NCI-H446 treated with DMSO at 0.1 percent for 48 hours (cell line): ENCODE data around the gene PANX3.
A peak's percentile ranks its signal among the peaks of the same experiment; 100 is the strongest.
"Not testable (repeated sequence)": the region's sequence is repeated elsewhere in the genome, so short reads cannot be mapped to it uniquely, and the experiment has no call there.

Experiments
- DNase-seq: peaks from one replicate; lab custom pipeline; 2025; lab: John Stamatoyannopoulos, UW

Gene PANX3

GRCh38 chr11:124611064-124611463 lies at the start of gene PANX3:
Gene PANX3 (plus strand): TSS chr11:124611428. CDS start chr11:124611557, 129 bp downstream.
- peak; percentile 85 for DNase-seq

GRCh38 chr11:124569697-124570096 lies 41.5 kb upstream of the PANX3 start, which contains the start of gene OR8A1:
Gene OR8A1 (plus strand): TSS chr11:124569997. CDS start chr11:124570120, 123 bp downstream.
- DNase-seq: no peak

- no peak for DNase-seq
These were observed 41.1 kb upstream of the PANX3 start for GRCh38 chr11:124570160-124570559.

- no peak for DNase-seq
These were observed 33.4 kb upstream of the PANX3 start for GRCh38 chr11:124577716-124578427.

- DNase-seq: no peak
These were observed 32.5 kb upstream of the PANX3 start for GRCh38 chr11:124578761-124579160.

- DNase-seq: no peak
These were observed 29.4 kb upstream of the PANX3 start for GRCh38 chr11:124581817-124582216.

GRCh38 chr11:124582565-124582964 lies 28.7 kb upstream of the PANX3 start:
- DNase-seq: no peak

- no peak for DNase-seq
These were observed 27.4 kb upstream of the PANX3 start for GRCh38 chr11:124583781-124584180.

- DNase-seq: no peak
These were observed 26.4 kb upstream of the PANX3 start for GRCh38 chr11:124584681-124585372.

GRCh38 chr11:124586238-124586860 lies 24.9 kb upstream of the PANX3 start:
- peak; percentile 40 for DNase-seq

- DNase-seq: no peak
These were observed 19.8 kb upstream of the PANX3 start for GRCh38 chr11:124591430-124591829.

- DNase-seq: no peak
These were observed 18.6 kb upstream of the PANX3 start for GRCh38 chr11:124592627-124593026.

GRCh38 chr11:124595302-124595701 lies 15.9 kb upstream of the PANX3 start:
- DNase-seq: no peak

GRCh38 chr11:124597626-124598025 lies 13.6 kb upstream of the PANX3 start:
- no peak for DNase-seq

GRCh38 chr11:124600621-124601320 lies 10.5 kb upstream of the PANX3 start:
- no peak for DNase-seq

GRCh38 chr11:124602193-124602592 lies 9.0 kb upstream of the PANX3 start:
- DNase-seq: peak; percentile 49

GRCh38 chr11:124602723-124603122 lies 8.5 kb upstream of the PANX3 start:
- not testable (repeated sequence) for DNase-seq

GRCh38 chr11:124605719-124606118 lies 5.5 kb upstream of the PANX3 start:
- no peak for DNase-seq

GRCh38 chr11:124608147-124608546 lies 3.1 kb upstream of the PANX3 start:
- DNase-seq: peak; percentile 44

GRCh38 chr11:124610295-124610694 lies 933 bp upstream of the PANX3 start:
- DNase-seq: no peak

GRCh38 chr11:124612045-124612444 lies 817 bp downstream of the PANX3 start:
- DNase-seq: peak; percentile 37

GRCh38 chr11:124612567-124613246 lies 1.5 kb downstream of the PANX3 start:
- DNase-seq: no peak
